ENCODE measurements around the gene PLXNB2.
"Not testable (repeated sequence)": the region's sequence is repeated elsewhere in the genome, so short reads cannot be mapped to it uniquely, and the experiment has no call there.

The PLXNB2 gene

GRCh38 chr22:50280022-50280707 lies 27.3 kb downstream of the PLXNB2 start:
- WGBS, 2 experiments, result 97% methylated on average over 38 of the region's 38 CpGs
- H3K27me3 ChIP-seq (ENCODE audit: control insufficient read depth, insufficient read depth, low read length, poor library complexity, severe bottlenecking), result no peaks in the 10 kb centered on the region
- H3K9me3 ChIP-seq (ENCODE audit: control insufficient read depth, low read length), result no peaks in the 10 kb centered on the region
- no peak overlapping the region for H3K4me3 ChIP-seq (ENCODE audit: insufficient read depth, low read depth, low read length)
- H3K4me1 ChIP-seq (ENCODE audit: control insufficient read depth, insufficient read depth, low read length), result peaks cover 3% of the 10 kb centered on the region
- H3K36me3 ChIP-seq (ENCODE audit: control insufficient read depth, insufficient read depth, low read length), result peaks cover 72% of the 10 kb centered on the region
- no peak overlapping the region for H3K27ac ChIP-seq (ENCODE audit: insufficient read depth, low read depth, low read length, poor library complexity, severe bottlenecking)

GRCh38 chr22:50278956-50279619 lies 28.4 kb downstream of the PLXNB2 start:
- Histone ChIP-seq H3K4me3 (ENCODE audit: insufficient read depth, low read depth, low read length) (no peak overlapping the region), H3K4me1 (ENCODE audit: control insufficient read depth, insufficient read depth, low read length) (peaks cover 8% of the 10 kb centered on the region), H3K27me3 (ENCODE audit: control insufficient read depth, insufficient read depth, low read length, poor library complexity, severe bottlenecking) (no peaks in the 10 kb centered on the region), H3K27ac (ENCODE audit: insufficient read depth, low read depth, low read length, poor library complexity, severe bottlenecking) (no peak overlapping the region), H3K9me3 (ENCODE audit: control insufficient read depth, low read length) (no peaks in the 10 kb centered on the region), H3K36me3 (ENCODE audit: control insufficient read depth, insufficient read depth, low read length) (peaks cover 66% of the 10 kb centered on the region)
- WGBS, 2 experiments, result 93 to 95% methylated on average over 30 of the region's 30 CpGs

- Histone ChIP-seq H3K27me3 (ENCODE audit: control insufficient read depth, insufficient read depth, low read length, poor library complexity, severe bottlenecking) (no peaks in the 10 kb centered on the region), H3K4me3 (ENCODE audit: insufficient read depth, low read depth, low read length) (no peak overlapping the region), H3K9me3 (ENCODE audit: control insufficient read depth, low read length) (no peaks in the 10 kb centered on the region), H3K4me1 (ENCODE audit: control insufficient read depth, insufficient read depth, low read length) (peaks cover 9% of the 10 kb centered on the region), H3K27ac (ENCODE audit: insufficient read depth, low read depth, low read length, poor library complexity, severe bottlenecking) (no peak overlapping the region), H3K36me3 (ENCODE audit: control insufficient read depth, insufficient read depth, low read length) (peaks cover 65% of the 10 kb centered on the region)
- WGBS, 2 experiments, result 96 to 97% methylated on average over 21 of the region's 21 CpGs
Measured at GRCh38 chr22:50278461-50278860, 29.0 kb downstream of the PLXNB2 start.

GRCh38 chr22:50277761-50278160 lies 29.7 kb downstream of the PLXNB2 start:
- H3K4me3 ChIP-seq (ENCODE audit: insufficient read depth, low read depth, low read length), result no peak overlapping the region
- H3K27me3 ChIP-seq (ENCODE audit: control insufficient read depth, insufficient read depth, low read length, poor library complexity, severe bottlenecking), result no peaks in the 10 kb centered on the region
- no peaks in the 10 kb centered on the region for H3K9me3 ChIP-seq (ENCODE audit: control insufficient read depth, low read length)
- H3K36me3 ChIP-seq (ENCODE audit: control insufficient read depth, insufficient read depth, low read length), result peaks cover 60% of the 10 kb centered on the region
- WGBS, 2 experiments, result 94% methylated on average over 25 of the region's 25 CpGs
- peaks cover 12% of the 10 kb centered on the region for H3K4me1 ChIP-seq (ENCODE audit: control insufficient read depth, insufficient read depth, low read length)
- H3K27ac ChIP-seq (ENCODE audit: insufficient read depth, low read depth, low read length, poor library complexity, severe bottlenecking), result no peak overlapping the region

GRCh38 chr22:50276143-50276542 lies 31.3 kb downstream of the PLXNB2 start:
- H3K36me3 ChIP-seq (ENCODE audit: control insufficient read depth, insufficient read depth, low read length), result peaks cover 47% of the 10 kb centered on the region
- 84 to 86% methylated on average over 25 of the region's 25 CpGs for WGBS, 2 experiments

GRCh38 chr22:50275181-50276055 lies 32.0 kb downstream of the PLXNB2 start:
- Histone ChIP-seq H3K27ac (ENCODE audit: insufficient read depth, low read depth, low read length, poor library complexity, severe bottlenecking) (peak overlapping the region; percentile 6), H3K27me3 (ENCODE audit: control insufficient read depth, insufficient read depth, low read length, poor library complexity, severe bottlenecking) (peaks cover 12% of the 10 kb centered on the region), H3K9me3 (ENCODE audit: control insufficient read depth, low read length) (no peaks in the 10 kb centered on the region), H3K4me1 (ENCODE audit: control insufficient read depth, insufficient read depth, low read length) (peaks cover 31% of the 10 kb centered on the region), H3K36me3 (ENCODE audit: control insufficient read depth, insufficient read depth, low read length) (peaks cover 44% of the 10 kb centered on the region), H3K4me3 (ENCODE audit: insufficient read depth, low read depth, low read length) (no peak overlapping the region)
- WGBS, 2 experiments, result 94% methylated on average over 43 of the region's 43 CpGs

More at GRCh38 chr22:50276143-50276542, 31.3 kb downstream of the PLXNB2 start:
- H3K4me3 ChIP-seq (ENCODE audit: insufficient read depth, low read depth, low read length), result no peak overlapping the region
- no peak overlapping the region for H3K27ac ChIP-seq (ENCODE audit: insufficient read depth, low read depth, low read length, poor library complexity, severe bottlenecking)
- no peaks in the 10 kb centered on the region for H3K9me3 ChIP-seq (ENCODE audit: control insufficient read depth, low read length)
- peaks cover 24% of the 10 kb centered on the region for H3K4me1 ChIP-seq (ENCODE audit: control insufficient read depth, insufficient read depth, low read length)
- H3K27me3 ChIP-seq (ENCODE audit: control insufficient read depth, insufficient read depth, low read length, poor library complexity, severe bottlenecking), result peaks cover 5% of the 10 kb centered on the region

- peaks cover 44% of the 10 kb centered on the region for H3K36me3 ChIP-seq (ENCODE audit: control insufficient read depth, insufficient read depth, low read length)
- no peak overlapping the region for H3K4me3 ChIP-seq (ENCODE audit: insufficient read depth, low read depth, low read length)
- peaks cover 18% of the 10 kb centered on the region for H3K27me3 ChIP-seq (ENCODE audit: control insufficient read depth, insufficient read depth, low read length, poor library complexity, severe bottlenecking)
- no peaks in the 10 kb centered on the region for H3K9me3 ChIP-seq (ENCODE audit: control insufficient read depth, low read length)
- peaks cover 35% of the 10 kb centered on the region for H3K4me1 ChIP-seq (ENCODE audit: control insufficient read depth, insufficient read depth, low read length)
- no peak overlapping the region for H3K27ac ChIP-seq (ENCODE audit: insufficient read depth, low read depth, low read length, poor library complexity, severe bottlenecking)
- WGBS, 2 experiments, result 85 to 87% methylated on average over 7 of the region's 7 CpGs
Measured at GRCh38 chr22:50274771-50275170, 32.7 kb downstream of the PLXNB2 start.

- H3K36me3 ChIP-seq (ENCODE audit: control insufficient read depth, insufficient read depth, low read length), result peaks cover 43% of the 10 kb centered on the region
- WGBS, 2 experiments, result 71 to 73% methylated on average over 6 of the region's 7 CpGs
- no peak overlapping the region for H3K27ac ChIP-seq (ENCODE audit: insufficient read depth, low read depth, low read length, poor library complexity, severe bottlenecking)
Measured at GRCh38 chr22:50274311-50274710, 33.1 kb downstream of the PLXNB2 start.

GRCh38 chr22:50273781-50274180 lies 33.7 kb downstream of the PLXNB2 start:
- Histone ChIP-seq H3K4me1 (ENCODE audit: control insufficient read depth, insufficient read depth, low read length) (peaks cover 40% of the 10 kb centered on the region), H3K36me3 (ENCODE audit: control insufficient read depth, insufficient read depth, low read length) (peaks cover 38% of the 10 kb centered on the region), H3K27me3 (ENCODE audit: control insufficient read depth, insufficient read depth, low read length, poor library complexity, severe bottlenecking) (peaks cover 28% of the 10 kb centered on the region)
- H3K27ac ChIP-seq (ENCODE audit: insufficient read depth, low read depth, low read length, poor library complexity, severe bottlenecking); H3K4me3 ChIP-seq (ENCODE audit: insufficient read depth, low read depth, low read length); H3K9me3 ChIP-seq (ENCODE audit: control insufficient read depth, low read length): not testable (repeated sequence)
- WGBS, 2 experiments, result 86 to 88% methylated on average over 10 of the region's 10 CpGs

More at GRCh38 chr22:50274311-50274710, 33.1 kb downstream of the PLXNB2 start:
- no peak overlapping the region for H3K4me3 ChIP-seq (ENCODE audit: insufficient read depth, low read depth, low read length)
- H3K9me3 ChIP-seq (ENCODE audit: control insufficient read depth, low read length), result no peaks in the 10 kb centered on the region
- peaks cover 40% of the 10 kb centered on the region for H3K4me1 ChIP-seq (ENCODE audit: control insufficient read depth, insufficient read depth, low read length)
- H3K27me3 ChIP-seq (ENCODE audit: control insufficient read depth, insufficient read depth, low read length, poor library complexity, severe bottlenecking), result peaks cover 23% of the 10 kb centered on the region

GRCh38 chr22:50273352-50273751 lies 34.1 kb downstream of the PLXNB2 start:
- not testable (repeated sequence) for H3K9me3 ChIP-seq (ENCODE audit: control insufficient read depth, low read length); H3K4me3 ChIP-seq (ENCODE audit: insufficient read depth, low read depth, low read length); H3K27ac ChIP-seq (ENCODE audit: insufficient read depth, low read depth, low read length, poor library complexity, severe bottlenecking)
- 90 to 96% methylated on average over 11 of the region's 11 CpGs for WGBS, 2 experiments
- H3K36me3 ChIP-seq (ENCODE audit: control insufficient read depth, insufficient read depth, low read length), result peaks cover 33% of the 10 kb centered on the region
- H3K27me3 ChIP-seq (ENCODE audit: control insufficient read depth, insufficient read depth, low read length, poor library complexity, severe bottlenecking), result peaks cover 33% of the 10 kb centered on the region
- peaks cover 40% of the 10 kb centered on the region for H3K4me1 ChIP-seq (ENCODE audit: control insufficient read depth, insufficient read depth, low read length)
